HG03097 (cell line): ENCODE measurements around the gene FAM89B.
A peak's percentile ranks its signal among the peaks of the same experiment; 100 is the strongest.

Source experiments
- ATAC-seq: cut with Tn5 transposase; IDR thresholded peaks from one replicate; pipeline ENCODE4 v1.9.1; 2021; ENCODE audit not compliant: unreplicated experiment, low FRiP score

The FAM89B gene

GRCh38 chr11:65609229-65609628 is 36.9 kb downstream of the FAM89B start:
- no peak for ATAC-seq

- ATAC-seq, result no peak
Measured at GRCh38 chr11:65609665-65610064, 37.3 kb downstream of the FAM89B start.

- no peak for ATAC-seq
Measured at GRCh38 chr11:65610404-65610803, 38.1 kb downstream of the FAM89B start.

- ATAC-seq, result no peak
Measured at GRCh38 chr11:65611028-65611757, 38.9 kb downstream of the FAM89B start.

- ATAC-seq, result no peak
Measured at GRCh38 chr11:65611758-65612603, 39.6 kb downstream of the FAM89B start.

GRCh38 chr11:65612691-65613090 is 40.4 kb downstream of the FAM89B start:
- no peak for ATAC-seq

- ATAC-seq, result no peak
Measured at GRCh38 chr11:65613091-65613928, 41.0 kb downstream of the FAM89B start.

- ATAC-seq, result peak; percentile 71
Measured at GRCh38 chr11:65615229-65615949, 43.1 kb downstream of the FAM89B start, which contains the start of gene PCNX3. PCNX3 (plus strand) TSS chr11:65615776; CDS start chr11:65616312, 536 bp downstream.

GRCh38 chr11:65615950-65616574 is 43.7 kb downstream of the FAM89B start:
- ATAC-seq, result peak; percentile 3

- no peak for ATAC-seq
Measured at GRCh38 chr11:65616575-65617001, 44.2 kb downstream of the FAM89B start.

GRCh38 chr11:65617136-65617850 is 45.0 kb downstream of the FAM89B start:
- no peak for ATAC-seq

GRCh38 chr11:65617990-65618751 is 45.8 kb downstream of the FAM89B start:
- no peak for ATAC-seq

GRCh38 chr11:65618763-65619162 is 46.4 kb downstream of the FAM89B start:
- ATAC-seq, result no peak

GRCh38 chr11:65619281-65619928 is 47.1 kb downstream of the FAM89B start:
- no peak for ATAC-seq

- no peak for ATAC-seq
Measured at GRCh38 chr11:65620666-65621065, 48.3 kb downstream of the FAM89B start.

- no peak for ATAC-seq
Measured at GRCh38 chr11:65621460-65621859, 49.1 kb downstream of the FAM89B start.

- no peak for ATAC-seq
Measured at GRCh38 chr11:65622011-65622410, 49.7 kb downstream of the FAM89B start.

- ATAC-seq, result no peak
Measured at GRCh38 chr11:65623177-65623576, 50.8 kb downstream of the FAM89B start.
